Measurements from ENCODE around the gene TTBK2.
A peak's percentile ranks its signal among the peaks of the same experiment; 100 is the strongest.

Gene TTBK2

DNA sequence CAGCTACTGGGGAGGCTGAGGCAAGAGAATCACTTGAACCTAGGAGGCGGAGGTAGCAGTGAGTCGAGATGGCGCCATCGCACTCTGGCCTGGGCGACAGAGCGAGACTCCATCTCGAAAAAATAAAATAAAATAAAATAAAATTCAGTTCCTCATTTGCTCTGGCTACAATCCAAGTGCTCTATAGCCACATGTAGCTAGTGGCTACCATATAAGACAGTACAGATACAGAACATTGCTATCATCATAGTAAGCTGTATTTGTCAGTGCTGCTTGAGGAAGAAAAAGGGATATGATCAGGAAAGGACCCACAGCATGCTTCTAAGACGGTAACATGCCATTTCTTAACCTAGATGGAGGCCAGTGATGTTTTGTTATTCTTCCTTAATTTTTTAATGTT lies 95.0 kb downstream of the TTBK2 start:
- DNase-seq (ENCODE audit: low read depth), result no peak
- TF ChIP-seq CTCF (conservative IDR thresholded peaks at IDR 0.05; ENCODE audit: low read length), result no peak
- H3K4me3 ChIP-seq (ENCODE audit: low read length), result no peak overlapping the region

GRCh38 chr15:42820811-42821210 lies 99.8 kb downstream of the TTBK2 start:
- DNase-seq (ENCODE audit: low read depth), result no peak
- TF ChIP-seq CTCF (conservative IDR thresholded peaks at IDR 0.05; ENCODE audit: low read length), result no peak
- no peak overlapping the region for H3K4me3 ChIP-seq (ENCODE audit: low read length)

DNA sequence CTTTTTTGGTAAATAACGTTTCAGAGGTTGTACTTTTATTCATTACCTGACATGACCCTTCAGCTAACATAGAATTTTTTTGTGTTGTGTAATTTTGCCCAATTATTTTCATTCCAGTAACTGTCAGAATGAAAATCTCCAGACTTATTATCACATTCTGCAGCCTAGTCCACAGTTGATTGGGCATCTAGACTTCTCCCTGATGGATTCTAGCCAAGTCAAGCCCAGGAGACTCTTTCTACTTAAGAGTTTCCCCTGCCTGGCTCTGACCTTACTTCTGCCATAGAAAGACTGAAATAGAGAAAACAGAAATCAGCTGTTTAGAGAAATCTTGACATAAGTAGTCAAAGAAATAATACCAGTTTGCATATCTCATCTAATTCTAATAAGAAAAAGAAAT lies 100.8 kb downstream of the TTBK2 start:
- DNase-seq (ENCODE audit: low read depth), result peak; percentile 17
- no peak overlapping the region for H3K4me3 ChIP-seq (ENCODE audit: low read length)
- no peak for TF ChIP-seq CTCF (conservative IDR thresholded peaks at IDR 0.05; ENCODE audit: low read length)

GRCh38 chr15:42811433-42811832 lies 109.1 kb downstream of the TTBK2 start:
- DNase-seq (ENCODE audit: low read depth), result no peak
- no peak overlapping the region for H3K4me3 ChIP-seq (ENCODE audit: low read length)
- no peak for TF ChIP-seq CTCF (conservative IDR thresholded peaks at IDR 0.05; ENCODE audit: low read length)

DNA sequence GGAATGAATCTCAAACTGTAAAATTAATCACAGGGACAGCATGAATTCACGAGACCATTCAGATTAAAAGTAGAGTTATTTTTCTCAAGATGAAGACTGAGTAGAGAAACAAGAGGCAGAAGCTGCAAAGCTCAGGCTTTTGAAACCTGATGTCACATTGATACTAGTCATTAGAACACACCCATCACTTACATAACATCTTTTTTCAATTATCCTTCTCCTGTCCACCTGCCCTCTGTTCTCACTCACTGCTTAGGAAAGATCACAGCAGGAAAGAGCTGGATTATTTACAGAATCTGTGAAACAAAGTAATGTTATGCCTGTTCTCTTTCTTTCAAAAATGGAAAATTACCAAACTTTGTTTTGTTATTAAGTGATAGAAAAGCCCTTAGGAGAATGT lies 111.7 kb downstream of the TTBK2 start:
- no peak for TF ChIP-seq CTCF (conservative IDR thresholded peaks at IDR 0.05; ENCODE audit: low read length)
- no peak for DNase-seq (ENCODE audit: low read depth)

GRCh38 chr15:42805266-42805665 lies 115.3 kb downstream of the TTBK2 start:
- DNase-seq (ENCODE audit: low read depth), result no peak
- no peak for TF ChIP-seq CTCF (conservative IDR thresholded peaks at IDR 0.05; ENCODE audit: low read length)
- H3K4me3 ChIP-seq (ENCODE audit: low read length), result no peak overlapping the region

More for the DNA sequence above, 111.7 kb downstream of the TTBK2 start:
- H3K4me3 ChIP-seq (ENCODE audit: low read length), result no peak overlapping the region

GRCh38 chr15:42804739-42805138 lies 115.8 kb downstream of the TTBK2 start:
- no peak for TF ChIP-seq CTCF (conservative IDR thresholded peaks at IDR 0.05; ENCODE audit: low read length)
- H3K4me3 ChIP-seq (ENCODE audit: low read length), result no peak overlapping the region
- no peak for DNase-seq (ENCODE audit: low read depth)

All from AG10803 (cell line).